Aorta (tissue), 5 donors: ENCODE measurements around the gene SEMA3B. TPM values are rescaled to one million over a fixed set of nuclear protein-coding genes. Genes with fewer than 3 reads are reported as not detected.
"Not testable (repeated sequence)": the region's sequence is repeated elsewhere in the genome, so short reads cannot be mapped to it uniquely, and the experiment has no call there.

ENCODE experiments used
- ATAC-seq: fragments of 200-7000 bp; cut with Tn5 transposase; one replicate; pipeline ENCODE4 v1.9.1; 2022; ENCODE audit warnings: moderate library complexity; ENCODE audit not compliant: low FRiP score
- DNase-seq, 2 donors: peaks; one replicate each; pipeline ENCODE4 v3.0.0-alpha.2; 2020
- H3K27ac ChIP-seq, 2 donors: one replicate each; pipeline ENCODE4 v1.5.1; 2013; ENCODE audit warnings: low read length in 2 of 2, mild to moderate bottlenecking in 2 of 2, moderate library complexity in 2 of 2, control low read depth in 1 of 2, inconsistent platforms in 1 of 2, low read depth in 1 of 2
- H3K27me3 ChIP-seq, 2 donors: one replicate each; pipeline ENCODE4 v1.6.1; 2013; ENCODE audit warnings: control low read depth in 1 of 2, low read length in 1 of 2, mild to moderate bottlenecking in 1 of 2, moderate library complexity in 1 of 2; ENCODE audit not compliant: insufficient read depth in 2 of 2, control insufficient read depth in 1 of 2
- H3K36me3 ChIP-seq, 2 donors: one replicate each; pipeline ENCODE4 v1.6.1; 2013; ENCODE audit warnings: control low read depth in 1 of 2, low read length in 1 of 2, mild to moderate bottlenecking in 1 of 2; ENCODE audit not compliant: insufficient read depth in 2 of 2, control insufficient read depth in 1 of 2
- H3K4me1 ChIP-seq, 2 donors: one replicate each; pipeline ENCODE4 v1.6.1; 2013; ENCODE audit warnings: low read length in 2 of 2, control low read depth in 1 of 2, mild to moderate bottlenecking in 1 of 2, moderate library complexity in 1 of 2; ENCODE audit not compliant: insufficient read depth in 2 of 2, control insufficient read depth in 1 of 2
- H3K4me3 ChIP-seq, 2 donors: one replicate each; pipeline ENCODE4 v1.5.1; 2013; ENCODE audit warnings: low read length in 2 of 2, control low read depth in 1 of 2, mild to moderate bottlenecking in 1 of 2
- H3K9me3 ChIP-seq: one replicate; pipeline ENCODE4 v1.6.1; 2013; ENCODE audit warnings: mild to moderate bottlenecking, low read length; ENCODE audit not compliant: control insufficient read depth
- WGBS, 2 donors: extraction: QIAGEN DNeasy Blood & Tissue Kit; methylation state at CpG; one replicate each; pipeline ENCODE4 v1.1.7; 2013; 5-methylcytosine and 5-hydroxymethylcytosine counted together
- intact Hi-C, 2 donors: fragments of 100-400 bp; cut with DNase I; formaldehyde crosslinking; loops; one replicate each; pipeline versions ENCODE4 v1.14.2 to v1.15.0; 2022
- polyA plus RNA-seq, 2 donors: library from polyadenylated mRNA; stranded (reverse); fragments of 200-250 nt; gene quantifications; one replicate each; pipeline ENCODE4 v1.2.3, GENCODE V29; 2013
- total RNA-seq, 2 donors: library from RNA; stranded (reverse); fragmentation: NEBNext Ultra II Directional; extraction: Animal tissue kit (Norgen Biotek cat#: 25700); gene quantifications; one replicate each; pipeline ENCODE4 v1.2.1, GENCODE V29; 2021
- donor health status: healthy with polysubstance abuse.
- donor health status: Bipolar disorder and iron deficiency.
- donor health status: DM: no; HTN: no; CAD: no.
- donor health status: DM: no; HTN: no; CAD: no.
- donor health status: DM: yes; HTN: yes; CAD: no.

Gene SEMA3B
- total and polyA plus RNA-seq, 4 donors = 23.3 to 69.5 (median 41.7) TPM

DNA sequence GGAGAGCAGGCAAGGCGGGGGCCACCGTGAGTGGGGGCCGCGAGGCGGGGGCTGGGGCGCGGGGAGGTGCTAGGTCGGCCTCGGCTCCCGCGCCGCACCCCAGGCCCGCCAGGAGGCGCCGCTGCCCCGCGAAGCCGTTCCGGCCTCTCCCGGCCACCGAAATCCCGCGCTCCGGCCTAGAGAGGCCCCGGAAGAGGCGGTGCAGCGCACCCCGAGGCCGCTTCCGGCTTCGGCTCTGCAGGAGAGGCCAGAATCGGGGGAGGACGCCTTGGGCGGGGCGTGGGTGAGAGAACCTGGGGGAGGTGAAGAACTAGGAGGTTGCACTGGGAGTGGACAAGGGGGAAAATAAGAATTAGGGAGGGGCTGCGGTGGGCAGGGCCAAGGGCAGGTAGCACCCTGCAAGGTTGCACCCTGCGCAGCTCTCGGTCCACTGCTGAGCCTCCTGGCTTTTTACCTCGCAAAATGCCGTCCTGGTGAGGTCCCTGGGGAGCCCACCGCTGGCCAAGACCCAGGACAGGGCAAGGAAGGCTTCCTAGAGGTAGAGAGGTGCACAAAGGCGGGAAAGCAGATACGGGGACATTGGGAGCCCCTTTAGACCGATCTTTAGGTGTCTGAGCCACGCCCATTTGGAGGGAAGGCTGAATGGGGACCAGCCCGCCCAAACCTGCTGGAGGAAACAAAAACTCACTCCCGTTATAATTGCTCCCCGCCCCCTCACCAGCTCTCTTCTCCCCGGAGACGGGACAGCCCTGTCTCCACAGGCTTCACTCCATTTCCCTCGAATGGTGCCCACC, 41.4 kb upstream of the SEMA3B start:
- ATAC-seq (peak; percentile 94), DNase-seq (peak; percentile 95 to 97)
- intact Hi-C loops = loop anchor here (1.0 to 2.0 kb wide), 3 partner anchors 17 to 47 kb away; no protein-coding TSS in a partner anchor
- peak overlapping the region; percentile 19 to 56 for H3K4me3 ChIP-seq
- H3K27me3 ChIP-seq = no peaks in the 10 kb centered on the region
- H3K9me3 ChIP-seq = no peaks in the 10 kb centered on the region
- H3K4me1 ChIP-seq = no peaks in the 10 kb centered on the region
- no peaks in the 10 kb centered on the region for H3K36me3 ChIP-seq
- WGBS, 2 donors = 1 to 2% methylated on average over 30 to 51 of the region's 51 CpGs
- peak overlapping the region in 1 of 2 donors; percentile 28 for H3K27ac ChIP-seq

DNA sequence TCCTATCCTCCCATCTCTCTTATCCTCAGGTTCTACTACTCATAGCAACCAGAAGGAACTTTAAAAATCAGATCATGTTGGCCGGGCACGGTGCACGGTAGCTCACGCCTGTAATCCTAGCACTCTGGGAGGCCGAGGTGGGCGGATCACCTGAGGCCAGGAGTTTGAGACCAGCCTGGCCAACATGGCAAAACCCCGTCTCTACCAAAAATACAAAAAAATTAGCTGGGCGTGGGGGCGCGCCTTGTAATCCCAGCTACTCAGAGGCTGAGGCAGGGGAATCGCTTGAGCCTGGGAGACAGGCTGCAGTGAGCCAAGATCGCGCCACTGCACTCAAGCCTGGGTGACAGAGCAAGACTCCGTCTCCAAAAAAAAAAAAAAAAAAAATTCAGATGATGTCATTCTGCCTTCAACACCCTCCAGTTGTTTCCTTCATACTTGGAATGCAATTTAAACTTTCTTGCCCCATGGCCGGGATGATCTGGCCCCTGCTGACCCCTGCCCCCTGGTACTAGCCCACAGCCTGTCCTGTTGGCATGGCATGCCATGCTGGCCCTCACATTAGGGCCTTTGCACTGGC, 40.7 kb upstream of the SEMA3B start:
- H3K9me3 ChIP-seq, H3K27me3 ChIP-seq, H3K4me1 ChIP-seq, H3K4me3 ChIP-seq, H3K36me3 ChIP-seq, DNase-seq, intact Hi-C loops, ATAC-seq, H3K27ac ChIP-seq: not testable (repeated sequence)
- 16 to 23% methylated on average over 15 of the region's 15 CpGs for WGBS, 2 donors

DNA sequence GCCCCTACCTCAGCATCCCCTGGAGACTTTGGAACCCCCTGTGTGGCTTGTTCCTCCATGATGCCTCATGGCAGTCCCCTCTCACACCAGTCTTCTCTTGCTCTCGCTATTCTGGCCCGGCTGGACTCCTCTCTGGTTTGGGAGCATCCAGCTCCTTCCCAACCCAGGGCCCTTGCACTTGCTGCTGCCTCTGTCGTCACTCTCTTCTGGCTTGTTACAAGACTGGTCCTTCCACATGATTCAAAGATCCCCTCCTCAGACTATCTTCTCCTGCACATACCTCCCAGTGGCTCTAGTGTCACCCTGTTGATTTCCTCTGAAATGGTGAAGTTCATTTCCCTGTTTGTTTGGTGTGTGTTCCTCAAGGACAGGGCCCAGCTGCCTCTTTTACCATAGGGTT, 39.5 kb upstream of the SEMA3B start:
- DNase-seq (no peak), ATAC-seq (no peak)
- Histone ChIP-seq H3K27ac (no peak overlapping the region), H3K4me3 (no peak overlapping the region), H3K4me1 (no peaks in the 10 kb centered on the region), H3K9me3 (no peaks in the 10 kb centered on the region), H3K36me3 (no peaks in the 10 kb centered on the region), H3K27me3 (no peaks in the 10 kb centered on the region)
- intact Hi-C loops = no loop called here
- 95 to 98% methylated on average over 3 of the region's 3 CpGs for WGBS, 2 donors

DNA sequence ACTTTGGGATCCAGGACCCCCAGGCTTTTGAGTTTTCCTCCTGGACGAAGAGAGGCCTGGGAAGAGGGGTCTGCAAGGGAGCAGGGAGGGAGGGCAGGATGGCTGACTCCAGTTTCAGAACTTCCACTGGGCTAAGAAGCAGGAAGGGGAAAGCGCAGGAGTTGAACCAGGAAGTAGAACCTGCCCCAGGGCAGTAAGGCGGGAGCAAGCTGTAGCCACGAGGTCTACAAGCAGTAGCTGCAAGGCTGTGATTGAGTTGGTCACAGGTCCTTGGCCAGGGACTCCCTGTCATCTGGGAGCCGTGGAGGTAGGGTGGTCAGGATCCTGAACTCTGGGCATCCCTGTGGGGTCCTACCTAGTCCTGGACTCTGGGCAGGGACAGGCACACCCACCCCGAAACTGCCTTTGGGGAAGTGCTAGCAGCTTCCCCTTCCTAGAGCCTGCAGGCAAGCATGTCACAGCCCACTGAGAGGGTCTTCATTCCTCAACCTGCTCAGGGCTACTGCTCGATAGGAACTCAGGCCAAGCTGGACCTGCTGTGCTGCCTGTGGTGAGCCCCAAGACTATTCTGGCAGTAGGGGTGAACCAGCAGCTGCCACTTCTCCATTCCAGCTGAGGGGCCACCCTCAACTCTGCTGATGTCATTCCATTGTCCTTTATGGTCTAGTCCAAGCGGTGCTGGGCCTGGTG, 38.7 kb upstream of the SEMA3B start:
- 89 to 91% methylated on average over 8 of the region's 8 CpGs for WGBS, 2 donors
- Histone ChIP-seq H3K4me1 (no peaks in the 10 kb centered on the region), H3K4me3 (no peak overlapping the region), H3K36me3 (no peaks in the 10 kb centered on the region), H3K9me3 (no peaks in the 10 kb centered on the region), H3K27me3 (no peaks in the 10 kb centered on the region), H3K27ac (no peak overlapping the region)
- ATAC-seq = no peak
- intact Hi-C loops = no loop called here
- no peak for DNase-seq

DNA sequence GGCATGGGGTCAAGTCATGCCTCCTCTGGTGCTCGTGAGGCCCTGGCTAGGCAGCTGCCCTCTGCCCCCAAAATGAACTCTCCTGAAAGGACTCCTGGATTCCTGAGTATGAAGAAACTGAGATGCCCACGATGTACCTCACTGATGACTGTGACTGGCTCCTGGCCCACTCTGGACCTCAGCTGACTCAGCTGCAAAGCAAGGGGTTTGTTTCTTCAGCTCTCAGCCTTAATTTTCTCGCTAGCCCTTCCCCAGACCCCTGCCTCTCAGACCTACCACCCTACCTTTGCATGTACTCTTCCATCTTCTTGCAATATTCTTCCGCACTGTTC, 38.2 kb upstream of the SEMA3B start:
- DNase-seq (no peak), ATAC-seq (no peak)
- H3K4me3 ChIP-seq = no peak overlapping the region
- H3K9me3 ChIP-seq = no peaks in the 10 kb centered on the region
- H3K36me3 ChIP-seq = no peaks in the 10 kb centered on the region
- H3K27ac ChIP-seq = no peak overlapping the region
- intact Hi-C loops = no loop called here
- H3K4me1 ChIP-seq = no peaks in the 10 kb centered on the region
- WGBS, 2 donors = 82 to 86% methylated on average over 4 of the region's 4 CpGs
- H3K27me3 ChIP-seq = no peaks in the 10 kb centered on the region

DNA sequence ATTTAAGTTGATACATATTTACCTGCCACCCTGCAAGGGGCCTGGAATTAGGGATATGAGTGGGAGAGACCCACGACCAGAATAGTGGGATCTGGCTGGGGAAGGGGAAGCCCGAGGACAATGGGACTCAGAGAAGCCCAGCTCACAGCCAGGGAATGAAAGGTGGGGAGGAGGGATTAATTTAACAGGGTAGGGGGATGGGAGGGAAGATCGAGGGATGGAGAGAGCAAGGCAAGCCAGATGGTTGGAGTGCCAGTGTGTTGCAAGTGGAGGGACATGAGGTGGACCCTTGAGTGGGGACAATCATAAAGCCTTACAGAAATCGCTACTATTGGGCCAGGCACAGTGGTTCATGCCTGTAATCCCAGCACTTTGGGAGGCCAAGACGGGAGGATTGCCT, 37.4 kb upstream of the SEMA3B start:
- no peak for ATAC-seq
- intact Hi-C loops = no loop called here
- H3K4me1 ChIP-seq = no peaks in the 10 kb centered on the region

DNA sequence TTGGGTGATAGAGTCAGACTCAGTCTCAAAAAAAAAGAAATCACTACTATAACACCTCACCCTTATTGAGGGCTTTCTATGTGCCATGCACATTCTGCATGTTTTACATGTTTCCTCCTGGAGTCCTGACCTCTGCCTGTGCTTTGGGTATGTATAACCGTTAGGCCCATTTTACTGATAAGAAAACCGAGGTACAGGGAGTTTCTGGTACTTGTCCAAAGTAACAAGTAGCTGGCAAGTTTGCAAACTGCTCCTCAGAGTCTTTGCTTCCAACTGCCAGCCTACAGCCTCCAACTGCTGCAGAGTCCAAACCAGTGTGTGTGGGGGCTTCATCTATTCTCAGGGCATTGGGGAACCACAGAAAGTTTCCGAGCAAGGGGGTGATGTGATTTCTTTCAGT, 36.6 kb upstream of the SEMA3B start:
- DNase-seq = no peak
- Histone ChIP-seq H3K27ac (no peak overlapping the region), H3K4me1 (no peaks in the 10 kb centered on the region), H3K4me3 (no peak overlapping the region), H3K9me3 (no peaks in the 10 kb centered on the region), H3K27me3 (no peaks in the 10 kb centered on the region), H3K36me3 (no peaks in the 10 kb centered on the region)
- 53 to 60% methylated on average over 3 of the region's 3 CpGs for WGBS, 2 donors
- intact Hi-C loops = no loop called here
- ATAC-seq = no peak

More for the DNA sequence above, 37.4 kb upstream of the SEMA3B start:
- Histone ChIP-seq H3K4me3 (no peak overlapping the region), H3K36me3 (no peaks in the 10 kb centered on the region), H3K9me3 (no peaks in the 10 kb centered on the region), H3K27me3 (no peaks in the 10 kb centered on the region), H3K27ac (no peak overlapping the region)
- 72 to 80% methylated on average over 5 of the region's 5 CpGs for WGBS, 2 donors
- DNase-seq = no peak

DNA sequence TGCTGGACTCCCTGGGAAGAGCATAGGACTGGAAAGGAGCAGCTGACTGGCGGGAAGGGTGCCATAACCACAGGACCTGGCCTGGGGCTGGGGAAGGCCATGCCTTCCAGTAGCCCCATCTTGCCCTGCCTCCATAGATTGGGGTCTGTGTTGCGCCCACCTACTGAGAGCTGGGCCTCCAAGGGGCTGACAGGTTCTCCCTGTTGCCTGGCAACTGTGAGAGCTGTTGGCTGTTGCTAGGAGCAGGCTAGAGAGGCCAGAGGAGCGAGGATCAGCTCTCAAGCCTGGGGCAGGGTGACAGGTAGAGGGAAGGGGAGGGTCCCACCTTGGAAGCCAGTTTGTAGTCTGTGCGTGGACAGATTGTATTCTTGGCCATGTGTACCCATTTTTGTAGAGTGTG, 35.8 kb upstream of the SEMA3B start:
- H3K27ac ChIP-seq = no peak overlapping the region
- ATAC-seq (no peak), DNase-seq (no peak)
- WGBS, 2 donors = 87 to 91% methylated on average over 4 of the region's 4 CpGs
- H3K27me3 ChIP-seq = no peaks in the 10 kb centered on the region
- H3K4me1 ChIP-seq = no peaks in the 10 kb centered on the region
- no peak overlapping the region for H3K4me3 ChIP-seq
- no peaks in the 10 kb centered on the region for H3K36me3 ChIP-seq
- H3K9me3 ChIP-seq = no peaks in the 10 kb centered on the region
- intact Hi-C loops = no loop called here
